Femur (tissue), 1 donor: ENCODE measurements around the gene LRRC10.

Experiments
- DNase-seq: peaks from one replicate; pipeline ENCODE4 v3.0.0-alpha.2; 2017

LRRC10 gene

GRCh38 chr12:69563166-69563762 is 47.4 kb downstream of the LRRC10 start:
- no peak for DNase-seq
